GM23338 (cell line): Measurements from ENCODE around the gene PDX1. TPM values are rescaled to one million over a fixed set of nuclear protein-coding genes. Genes with fewer than 3 reads are reported as not detected.
A peak's percentile ranks its signal among the peaks of the same experiment; 100 is the strongest.

ENCODE experiments used
- ATAC-seq: fragments of 200-7000 bp; cut with Tn5 transposase; 3 replicates; pipeline ENCODE4 v1.9.1; 2020
- DNase-seq: peaks from one replicate; pipeline ENCODE4 v3.0.0-alpha.2; 2015; ENCODE audit warnings: low spot score
- H2AFZ ChIP-seq: fragments of 200-600 bp; sonication (generic); 2 replicates; pipeline ENCODE4 v1.8.0; 2016; ENCODE audit warnings: antibody characterized with exemption, mild to moderate bottlenecking, moderate library complexity
- H3F3A ChIP-seq: fragments of 200-600 bp; sonication (generic); replicated peaks from 2 replicates; pipeline ENCODE4 v1.8.0; 2017; ENCODE audit warnings: antibody characterized with exemption, mixed run types, low read depth
- H3K27ac ChIP-seq: fragments of 200-600 bp; sonication (generic); 2 replicates; pipeline ENCODE4 v1.6.1; 2016; ENCODE audit warnings: low read depth
- H3K27me3 ChIP-seq: fragments of 200-600 bp; sonication (generic); 2 replicates; pipeline ENCODE4 v1.8.0; 2016; ENCODE audit warnings: mild to moderate bottlenecking, mixed run types, moderate library complexity; ENCODE audit not compliant: insufficient read depth
- H3K36me3 ChIP-seq: fragments of 200-600 bp; sonication (generic); 2 replicates; pipeline ENCODE4 v1.8.0; 2016; ENCODE audit warnings: mild to moderate bottlenecking; ENCODE audit not compliant: insufficient read depth
- H3K4me1 ChIP-seq: fragments of 200-600 bp; sonication (generic); 2 replicates; pipeline ENCODE4 v1.8.0; 2016; ENCODE audit warnings: mild to moderate bottlenecking, moderate library complexity; ENCODE audit not compliant: insufficient read depth
- H3K4me2 ChIP-seq: fragments of 200-600 bp; sonication (generic); 2 replicates; pipeline ENCODE4 v1.7.1; 2017; ENCODE audit warnings: mixed run types
- H3K4me3 ChIP-seq: fragments of 200-600 bp; sonication (generic); 2 replicates; pipeline ENCODE4 v1.6.1; 2016; ENCODE audit warnings: mixed run types
- H3K79me2 ChIP-seq: fragments of 200-600 bp; sonication (generic); replicated peaks from 2 replicates; pipeline ENCODE4 v1.8.0; 2017; ENCODE audit warnings: mild to moderate bottlenecking; ENCODE audit not compliant: insufficient read depth
- H3K9me2 ChIP-seq: fragments of 200-600 bp; sonication (generic); 2 replicates; pipeline ENCODE4 v1.8.0; 2017; ENCODE audit not compliant: insufficient read depth
- H4K20me1 ChIP-seq: fragments of 200-600 bp; sonication (generic); replicated peaks from 2 replicates; pipeline ENCODE4 v1.8.0; 2017; ENCODE audit warnings: mild to moderate bottlenecking; ENCODE audit not compliant: insufficient read depth
- H3K27ac Mint-ChIP-seq: 2 replicates; pipeline ENCODE4 v1.8.0; 2020; ENCODE audit warnings: inconsistent platforms, mild to moderate bottlenecking, moderate library complexity, mixed read lengths
- H3K27me3 Mint-ChIP-seq: 3 replicates; pipeline ENCODE4 v1.8.0; 2022; ENCODE audit warnings: low read depth, mild to moderate bottlenecking, moderate library complexity, mixed read lengths, inconsistent platforms; ENCODE audit not compliant: insufficient read depth, poor library complexity
- H3K36me3 Mint-ChIP-seq: 3 replicates; pipeline ENCODE4 v1.8.0; 2021; ENCODE audit warnings: low read depth, mild to moderate bottlenecking, inconsistent platforms, moderate library complexity, mixed read lengths
- H3K4me1 Mint-ChIP-seq: 3 replicates; pipeline ENCODE4 v1.8.0; 2020; ENCODE audit warnings: mild to moderate bottlenecking, inconsistent platforms, mixed read lengths
- H3K4me3 Mint-ChIP-seq: 3 replicates; pipeline ENCODE4 v1.8.0; 2021; ENCODE audit warnings: moderate library complexity, mild to moderate bottlenecking, inconsistent platforms, mixed read lengths
- H3K9me3 Mint-ChIP-seq: 3 replicates; pipeline ENCODE4 v1.8.0; 2020; ENCODE audit warnings: moderate library complexity, mild to moderate bottlenecking, inconsistent platforms, mixed read lengths
- EZH2 ChIP-seq: fragments of 200-600 bp; sonication (generic); IDR thresholded peaks from one replicate; pipeline ENCODE4 v1.8.0; 2017; ENCODE audit warnings: antibody characterized with exemption, mild to moderate bottlenecking, low read depth; ENCODE audit not compliant: unreplicated experiment
- EZH2phosphoT487 ChIP-seq: fragments of 200-600 bp; sonication (generic); IDR thresholded peaks from one replicate; pipeline ENCODE4 v1.8.1; 2018; ENCODE audit warnings: antibody characterized with exemption; ENCODE audit not compliant: unreplicated experiment
- POLR2AphosphoS5 ChIP-seq: IDR thresholded peaks from 2 replicates; pipeline ENCODE4 v1.6.1; 2016; ENCODE audit warnings: antibody characterized with exemption, low read depth
- STAT1 ChIP-seq: IDR thresholded peaks from one replicate; pipeline ENCODE4 v1.6.1; 2016; ENCODE audit warnings: antibody characterized with exemption; ENCODE audit not compliant: unreplicated experiment
- polyA plus RNA-seq: library from polyadenylated mRNA; unstranded; fragments of >200 nt; fragmentation: Nextera tagmentation; extraction: Ambion mirVana; gene quantifications from 2 replicates; pipeline ENCODE4 v1.2.1, GENCODE V29; 2016
- total RNA-seq: library from RNA; depleted of rRNA; stranded (reverse); fragments of >200 nt; shearing (Covaris generic); gene quantifications from 2 replicates; pipeline ENCODE4 v1.2.3, GENCODE V29; 2014
- TF ChIP-seq, protein P1 (sequence below), 2 experiments: fragments of 200-600 bp in 1 of 2; sonication (generic) in 1 of 2; conservative IDR thresholded peaks; 2 replicates each; pipeline versions ENCODE4 v1.5.1 to v1.6.1; 2016 to 2017; ENCODE audit warnings: antibody characterized with exemption in 2 of 2, low read depth in 2 of 2, mild to moderate bottlenecking in 2 of 2, moderate library complexity in 1 of 2
- TF ChIP-seq, protein P2 (sequence below): fragments of 250-450 bp; sonication (Bioruptor Pico); IDR thresholded peaks from 2 replicates; pipeline ENCODE4 v1.5.0; 2020; ENCODE audit warnings: mild to moderate bottlenecking, moderate library complexity

The PDX1 gene
- total and polyA plus RNA-seq, 2 experiments from 2014 or later: not detected

DNA sequence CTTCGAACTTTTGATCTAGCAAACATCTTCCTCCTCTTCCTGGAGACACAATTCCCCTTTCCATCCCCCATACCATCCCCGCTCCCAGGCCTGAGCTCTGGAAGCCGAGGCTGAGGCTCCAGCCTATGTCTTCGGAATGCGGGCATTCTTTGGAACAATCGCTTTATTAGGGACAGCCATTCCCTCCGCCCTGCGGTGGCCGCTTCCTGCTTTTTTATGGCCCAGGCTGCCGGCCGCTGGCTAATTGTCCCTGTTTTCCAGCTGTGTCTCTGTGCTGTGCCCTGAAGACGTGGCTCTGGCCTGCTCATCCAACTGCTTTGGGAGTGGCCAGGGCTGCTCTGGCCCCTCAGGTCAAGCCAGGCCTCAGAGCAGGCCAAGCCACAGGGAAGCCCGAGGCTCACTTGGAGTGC lies 51.4 kb downstream of the PDX1 start:
- Histone ChIP-seq H3K36me3 (no peaks in the 10 kb centered on the region; the same call in 1 of the 2 replicates), H3K27me3 (peaks cover 100% of the 10 kb centered on the region), H2AFZ (no peak overlapping the region), H3K9me2 (no peaks in the 10 kb centered on the region), H3K27ac (no peak overlapping the region), H3K4me2 (peak overlapping the region; percentile 73), H3K79me2 (no peaks in the 10 kb centered on the region), H3K4me1 (peaks cover 62% of the 10 kb centered on the region), H4K20me1 (peaks cover 42% of the 10 kb centered on the region), H3K4me3 (peak overlapping the region; percentile 40; the same call in 1 of the 2 replicates), H3F3A (peaks cover 49% of the 10 kb centered on the region)
- DNase-seq (peak; percentile 95), ATAC-seq (peak; percentile 26)
- H3K9me3 Mint-ChIP-seq: peaks cover 3% of the 10 kb centered on the region; the same call in 1 of the 3 replicates
- peaks cover 52% of the 10 kb centered on the region for H3K4me1 Mint-ChIP-seq
- H3K4me3 Mint-ChIP-seq: peak overlapping the region; percentile 57
- H3K36me3 Mint-ChIP-seq: no peaks in the 10 kb centered on the region; the same call in 2 of the 3 replicates
- H3K27me3 Mint-ChIP-seq: peaks cover 100% of the 10 kb centered on the region
- TF ChIP-seq, protein P1, sequence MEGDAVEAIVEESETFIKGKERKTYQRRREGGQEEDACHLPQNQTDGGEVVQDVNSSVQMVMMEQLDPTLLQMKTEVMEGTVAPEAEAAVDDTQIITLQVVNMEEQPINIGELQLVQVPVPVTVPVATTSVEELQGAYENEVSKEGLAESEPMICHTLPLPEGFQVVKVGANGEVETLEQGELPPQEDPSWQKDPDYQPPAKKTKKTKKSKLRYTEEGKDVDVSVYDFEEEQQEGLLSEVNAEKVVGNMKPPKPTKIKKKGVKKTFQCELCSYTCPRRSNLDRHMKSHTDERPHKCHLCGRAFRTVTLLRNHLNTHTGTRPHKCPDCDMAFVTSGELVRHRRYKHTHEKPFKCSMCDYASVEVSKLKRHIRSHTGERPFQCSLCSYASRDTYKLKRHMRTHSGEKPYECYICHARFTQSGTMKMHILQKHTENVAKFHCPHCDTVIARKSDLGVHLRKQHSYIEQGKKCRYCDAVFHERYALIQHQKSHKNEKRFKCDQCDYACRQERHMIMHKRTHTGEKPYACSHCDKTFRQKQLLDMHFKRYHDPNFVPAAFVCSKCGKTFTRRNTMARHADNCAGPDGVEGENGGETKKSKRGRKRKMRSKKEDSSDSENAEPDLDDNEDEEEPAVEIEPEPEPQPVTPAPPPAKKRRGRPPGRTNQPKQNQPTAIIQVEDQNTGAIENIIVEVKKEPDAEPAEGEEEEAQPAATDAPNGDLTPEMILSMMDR (conservative IDR thresholded peaks at IDR 0.05; ENCODE audit: low read depth in 2 of 2): no peak
- no peak for TF ChIP-seq STAT1
- peak; percentile 14; the same call in 1 of the 2 replicates for TF ChIP-seq POLR2AphosphoS5
- TF ChIP-seq EZH2phosphoT487: no peak
- TF ChIP-seq, protein P2, sequence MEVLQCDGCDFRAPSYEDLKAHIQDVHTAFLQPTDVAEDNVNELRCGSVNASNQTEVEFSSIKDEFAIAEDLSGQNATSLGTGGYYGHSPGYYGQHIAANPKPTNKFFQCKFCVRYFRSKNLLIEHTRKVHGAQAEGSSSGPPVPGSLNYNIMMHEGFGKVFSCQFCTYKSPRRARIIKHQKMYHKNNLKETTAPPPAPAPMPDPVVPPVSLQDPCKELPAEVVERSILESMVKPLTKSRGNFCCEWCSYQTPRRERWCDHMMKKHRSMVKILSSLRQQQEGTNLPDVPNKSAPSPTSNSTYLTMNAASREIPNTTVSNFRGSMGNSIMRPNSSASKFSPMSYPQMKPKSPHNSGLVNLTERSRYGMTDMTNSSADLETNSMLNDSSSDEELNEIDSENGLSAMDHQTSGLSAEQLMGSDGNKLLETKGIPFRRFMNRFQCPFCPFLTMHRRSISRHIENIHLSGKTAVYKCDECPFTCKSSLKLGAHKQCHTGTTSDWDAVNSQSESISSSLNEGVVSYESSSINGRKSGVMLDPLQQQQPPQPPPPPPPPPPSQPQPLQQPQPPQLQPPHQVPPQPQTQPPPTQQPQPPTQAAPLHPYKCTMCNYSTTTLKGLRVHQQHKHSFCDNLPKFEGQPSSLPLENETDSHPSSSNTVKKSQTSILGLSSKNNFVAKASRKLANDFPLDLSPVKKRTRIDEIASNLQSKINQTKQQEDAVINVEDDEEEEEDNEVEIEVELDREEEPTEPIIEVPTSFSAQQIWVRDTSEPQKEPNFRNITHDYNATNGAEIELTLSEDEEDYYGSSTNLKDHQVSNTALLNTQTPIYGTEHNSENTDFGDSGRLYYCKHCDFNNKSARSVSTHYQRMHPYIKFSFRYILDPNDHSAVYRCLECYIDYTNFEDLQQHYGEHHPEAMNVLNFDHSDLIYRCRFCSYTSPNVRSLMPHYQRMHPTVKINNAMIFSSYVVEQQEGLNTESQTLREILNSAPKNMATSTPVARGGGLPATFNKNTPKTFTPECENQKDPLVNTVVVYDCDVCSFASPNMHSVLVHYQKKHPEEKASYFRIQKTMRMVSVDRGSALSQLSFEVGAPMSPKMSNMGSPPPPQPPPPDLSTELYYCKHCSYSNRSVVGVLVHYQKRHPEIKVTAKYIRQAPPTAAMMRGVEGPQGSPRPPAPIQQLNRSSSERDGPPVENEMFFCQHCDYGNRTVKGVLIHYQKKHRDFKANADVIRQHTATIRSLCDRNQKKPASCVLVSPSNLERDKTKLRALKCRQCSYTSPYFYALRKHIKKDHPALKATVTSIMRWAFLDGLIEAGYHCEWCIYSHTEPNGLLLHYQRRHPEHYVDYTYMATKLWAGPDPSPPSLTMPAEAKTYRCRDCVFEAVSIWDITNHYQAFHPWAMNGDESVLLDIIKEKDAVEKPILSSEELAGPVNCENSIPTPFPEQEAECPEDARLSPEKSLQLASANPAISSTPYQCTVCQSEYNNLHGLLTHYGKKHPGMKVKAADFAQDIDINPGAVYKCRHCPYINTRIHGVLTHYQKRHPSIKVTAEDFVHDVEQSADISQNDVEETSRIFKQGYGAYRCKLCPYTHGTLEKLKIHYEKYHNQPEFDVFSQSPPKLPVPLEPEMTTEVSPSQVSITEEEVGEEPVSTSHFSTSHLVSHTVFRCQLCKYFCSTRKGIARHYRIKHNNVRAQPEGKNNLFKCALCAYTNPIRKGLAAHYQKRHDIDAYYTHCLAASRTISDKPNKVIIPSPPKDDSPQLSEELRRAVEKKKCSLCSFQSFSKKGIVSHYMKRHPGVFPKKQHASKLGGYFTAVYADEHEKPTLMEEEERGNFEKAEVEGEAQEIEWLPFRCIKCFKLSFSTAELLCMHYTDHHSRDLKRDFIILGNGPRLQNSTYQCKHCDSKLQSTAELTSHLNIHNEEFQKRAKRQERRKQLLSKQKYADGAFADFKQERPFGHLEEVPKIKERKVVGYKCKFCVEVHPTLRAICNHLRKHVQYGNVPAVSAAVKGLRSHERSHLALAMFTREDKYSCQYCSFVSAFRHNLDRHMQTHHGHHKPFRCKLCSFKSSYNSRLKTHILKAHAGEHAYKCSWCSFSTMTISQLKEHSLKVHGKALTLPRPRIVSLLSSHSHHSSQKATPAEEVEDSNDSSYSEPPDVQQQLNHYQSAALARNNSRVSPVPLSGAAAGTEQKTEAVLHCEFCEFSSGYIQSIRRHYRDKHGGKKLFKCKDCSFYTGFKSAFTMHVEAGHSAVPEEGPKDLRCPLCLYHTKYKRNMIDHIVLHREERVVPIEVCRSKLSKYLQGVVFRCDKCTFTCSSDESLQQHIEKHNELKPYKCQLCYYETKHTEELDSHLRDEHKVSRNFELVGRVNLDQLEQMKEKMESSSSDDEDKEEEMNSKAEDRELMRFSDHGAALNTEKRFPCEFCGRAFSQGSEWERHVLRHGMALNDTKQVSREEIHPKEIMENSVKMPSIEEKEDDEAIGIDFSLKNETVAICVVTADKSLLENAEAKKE (CRISPR knock-in tag): no peak
- TF ChIP-seq EZH2: no peak
- no peak overlapping the region for H3K27ac Mint-ChIP-seq
